Fibroblast of the aortic adventitia (primary cell): Measurements from ENCODE around the gene MXRA8. TPM values are rescaled to one million over a fixed set of nuclear protein-coding genes. Genes with fewer than 3 reads are reported as not detected.

Source experiments
- DNase-seq: peaks from one replicate; pipeline ENCODE4 v3.0.0-alpha.2; 2010; ENCODE audit warnings: low read depth
- H3K4me3 ChIP-seq: 2 replicates; pipeline ENCODE4 v1.5.1; 2011; ENCODE audit warnings: low read depth, mild to moderate bottlenecking, control low read depth, low read length, moderate library complexity
- total RNA-seq: library from RNA; depleted of rRNA; stranded (reverse); fragments of >200 nt; gene quantifications from 2 replicates; pipeline ENCODE4 v1.2.3, GENCODE V29; 2012; ENCODE audit warnings: low replicate concordance
- TF ChIP-seq, protein P1 (sequence below): IDR thresholded peaks from 2 replicates; pipeline ENCODE4 v1.5.1; 2011; ENCODE audit warnings: mild to moderate bottlenecking, low read length, control low read depth, inconsistent platforms; ENCODE audit not compliant: insufficient read depth

Gene MXRA8
- total RNA-seq, 1 donor: 367 TPM

DNA sequence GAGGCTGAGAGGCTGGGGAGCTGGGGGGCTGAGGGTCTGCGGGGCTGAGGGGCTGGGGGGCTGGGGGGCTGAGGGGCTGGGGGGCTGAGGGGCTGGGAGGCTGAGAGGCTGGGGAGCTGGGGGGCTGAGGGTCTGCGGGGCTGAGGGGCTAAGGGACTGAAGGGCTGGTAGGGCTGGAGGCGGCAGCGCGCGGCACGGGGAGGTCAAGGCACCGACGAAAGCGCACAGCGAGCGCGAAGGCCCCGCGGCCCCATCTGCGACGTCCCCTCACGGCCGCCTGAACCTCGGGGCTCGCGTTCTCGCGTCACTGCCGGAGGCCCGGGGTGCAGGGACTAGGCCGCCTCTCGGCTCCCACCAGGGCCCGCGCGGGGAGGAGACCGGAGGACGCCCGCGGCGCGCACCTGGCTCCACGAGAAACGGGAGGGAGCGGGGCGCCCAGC is 34.3 kb downstream of the MXRA8 start:
- no peak for DNase-seq
- H3K4me3 ChIP-seq: peak overlapping the region; percentile 83
- TF ChIP-seq, protein P1, sequence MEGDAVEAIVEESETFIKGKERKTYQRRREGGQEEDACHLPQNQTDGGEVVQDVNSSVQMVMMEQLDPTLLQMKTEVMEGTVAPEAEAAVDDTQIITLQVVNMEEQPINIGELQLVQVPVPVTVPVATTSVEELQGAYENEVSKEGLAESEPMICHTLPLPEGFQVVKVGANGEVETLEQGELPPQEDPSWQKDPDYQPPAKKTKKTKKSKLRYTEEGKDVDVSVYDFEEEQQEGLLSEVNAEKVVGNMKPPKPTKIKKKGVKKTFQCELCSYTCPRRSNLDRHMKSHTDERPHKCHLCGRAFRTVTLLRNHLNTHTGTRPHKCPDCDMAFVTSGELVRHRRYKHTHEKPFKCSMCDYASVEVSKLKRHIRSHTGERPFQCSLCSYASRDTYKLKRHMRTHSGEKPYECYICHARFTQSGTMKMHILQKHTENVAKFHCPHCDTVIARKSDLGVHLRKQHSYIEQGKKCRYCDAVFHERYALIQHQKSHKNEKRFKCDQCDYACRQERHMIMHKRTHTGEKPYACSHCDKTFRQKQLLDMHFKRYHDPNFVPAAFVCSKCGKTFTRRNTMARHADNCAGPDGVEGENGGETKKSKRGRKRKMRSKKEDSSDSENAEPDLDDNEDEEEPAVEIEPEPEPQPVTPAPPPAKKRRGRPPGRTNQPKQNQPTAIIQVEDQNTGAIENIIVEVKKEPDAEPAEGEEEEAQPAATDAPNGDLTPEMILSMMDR: no peak

- TF ChIP-seq, protein P1: no peak
- no peak for DNase-seq
- peak overlapping the region; percentile 13 for H3K4me3 ChIP-seq
These were observed 35.4 kb downstream of the MXRA8 start for GRCh38 chr1:1322952-1323351.

DNA sequence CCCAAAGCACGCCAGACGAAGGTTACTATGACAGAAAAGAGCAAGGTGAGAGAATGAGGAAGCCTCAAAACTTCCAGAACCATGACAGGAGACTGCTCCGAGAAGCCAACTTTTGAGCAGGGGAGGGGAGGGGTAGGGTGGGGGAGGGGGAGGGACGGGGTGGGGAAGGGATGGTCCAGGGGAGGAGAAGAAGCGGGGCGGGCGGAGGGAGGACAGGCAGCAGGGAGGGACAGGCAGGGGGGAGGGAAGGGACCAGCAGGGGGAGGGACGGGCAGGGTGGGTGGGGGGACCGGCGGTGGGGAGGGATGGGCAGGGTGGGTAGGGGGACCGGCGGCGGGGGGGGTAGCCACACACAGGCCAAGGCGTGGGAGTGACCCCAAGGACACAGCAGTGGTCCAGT is 35.9 kb downstream of the MXRA8 start:
- TF ChIP-seq, protein P1: no peak
- no peak for DNase-seq

DNA sequence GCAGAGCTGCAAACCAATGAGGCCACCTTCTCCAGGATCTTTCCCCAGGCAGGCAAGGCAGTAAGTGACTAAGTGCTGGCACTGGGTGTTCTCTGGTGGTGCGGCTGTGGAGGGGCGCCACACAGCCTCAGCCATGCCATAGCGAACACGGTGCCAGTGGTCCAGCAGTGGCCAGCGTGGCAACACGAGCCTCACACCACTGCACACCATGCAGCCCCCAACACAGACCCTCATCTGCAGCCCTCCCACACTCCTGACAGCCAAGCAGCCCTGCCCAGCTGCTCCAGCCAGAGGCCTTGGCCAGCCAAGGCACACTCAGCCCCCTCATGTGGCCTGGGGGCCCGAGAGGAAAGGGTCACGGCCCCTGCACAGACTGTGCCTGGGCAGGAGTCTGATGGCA is 36.9 kb downstream of the MXRA8 start:
- DNase-seq: no peak
- H3K4me3 ChIP-seq: no peak overlapping the region
- TF ChIP-seq, protein P1: no peak

More for the DNA sequence above, 35.9 kb downstream of the MXRA8 start:
- H3K4me3 ChIP-seq: no peak overlapping the region

GRCh38 chr1:1320666-1321448 is 37.5 kb downstream of the MXRA8 start:
- DNase-seq: no peak
- no peak overlapping the region for H3K4me3 ChIP-seq
- TF ChIP-seq, protein P1: no peak

DNA sequence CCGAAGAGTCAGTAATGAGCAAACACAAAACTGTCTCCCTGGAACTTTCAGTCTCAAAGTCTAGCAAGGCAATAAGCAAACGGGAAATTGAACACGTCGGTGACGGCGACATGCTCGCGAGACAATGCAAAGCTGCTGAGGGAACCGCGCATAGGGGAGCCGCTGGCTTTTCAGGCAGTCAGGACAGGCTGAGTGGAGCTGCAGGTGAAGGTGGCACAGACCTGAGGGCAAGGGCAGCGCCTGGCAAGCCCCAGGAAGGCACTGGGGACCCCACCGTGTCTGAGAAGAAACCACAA is 38.8 kb downstream of the MXRA8 start:
- TF ChIP-seq, protein P1: no peak
- DNase-seq: no peak
- no peak overlapping the region for H3K4me3 ChIP-seq
